SU-DHL-6 (cell line): Measurements from ENCODE around the gene PCSK1.

Experiments
- EZH2phosphoT487 ChIP-seq: fragments of 200-600 bp; sonication (generic), shearing (Covaris generic); conservative IDR thresholded peaks from 2 replicates; pipeline ENCODE4 v1.6.1; 2018; ENCODE audit warnings: mild to moderate bottlenecking, antibody characterized with exemption, low read length, moderate library complexity, mixed read lengths
- TF ChIP-seq, protein P1 (sequence below): fragments of 200-600 bp; sonication (generic); IDR thresholded peaks from one replicate; pipeline ENCODE4 v1.5.1; 2017; ENCODE audit warnings: antibody characterized with exemption, mild to moderate bottlenecking, low read length, moderate library complexity; ENCODE audit not compliant: insufficient read depth, poor library complexity, severe bottlenecking

DNA sequence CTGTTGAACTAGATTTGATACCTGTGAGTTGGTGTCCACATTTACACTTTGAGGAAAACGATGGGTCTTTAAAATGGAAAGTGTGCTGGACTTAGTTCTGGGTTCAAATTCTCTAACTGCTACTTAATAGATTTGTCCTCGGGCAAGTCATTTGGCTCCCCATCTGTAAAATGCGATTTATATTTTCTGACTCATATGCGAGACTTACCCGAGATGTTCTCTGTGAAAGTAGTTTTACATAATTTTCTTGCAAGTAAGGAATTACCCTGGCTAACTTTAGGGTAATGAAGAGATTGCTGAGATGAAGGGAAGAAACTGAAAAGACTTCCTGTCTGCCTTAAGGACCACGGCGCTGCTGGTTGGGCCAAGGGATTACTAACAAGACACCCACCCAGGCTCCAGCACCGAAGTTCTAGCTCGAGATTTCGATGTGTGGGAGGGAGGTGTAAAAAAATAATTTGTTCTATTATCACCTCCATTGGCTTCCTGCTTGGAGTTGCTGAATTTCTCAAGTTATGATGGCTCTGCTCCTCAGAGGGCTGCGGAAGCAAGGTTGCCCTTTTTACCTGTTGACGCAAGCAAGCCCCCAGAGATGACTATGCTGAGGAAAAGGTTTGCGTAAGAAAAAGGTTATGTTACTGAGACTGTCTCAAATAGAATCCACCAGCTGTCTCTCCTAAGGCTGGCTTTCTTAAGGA lies 24.1 kb downstream of the PCSK1 start:
- TF ChIP-seq, protein P1, sequence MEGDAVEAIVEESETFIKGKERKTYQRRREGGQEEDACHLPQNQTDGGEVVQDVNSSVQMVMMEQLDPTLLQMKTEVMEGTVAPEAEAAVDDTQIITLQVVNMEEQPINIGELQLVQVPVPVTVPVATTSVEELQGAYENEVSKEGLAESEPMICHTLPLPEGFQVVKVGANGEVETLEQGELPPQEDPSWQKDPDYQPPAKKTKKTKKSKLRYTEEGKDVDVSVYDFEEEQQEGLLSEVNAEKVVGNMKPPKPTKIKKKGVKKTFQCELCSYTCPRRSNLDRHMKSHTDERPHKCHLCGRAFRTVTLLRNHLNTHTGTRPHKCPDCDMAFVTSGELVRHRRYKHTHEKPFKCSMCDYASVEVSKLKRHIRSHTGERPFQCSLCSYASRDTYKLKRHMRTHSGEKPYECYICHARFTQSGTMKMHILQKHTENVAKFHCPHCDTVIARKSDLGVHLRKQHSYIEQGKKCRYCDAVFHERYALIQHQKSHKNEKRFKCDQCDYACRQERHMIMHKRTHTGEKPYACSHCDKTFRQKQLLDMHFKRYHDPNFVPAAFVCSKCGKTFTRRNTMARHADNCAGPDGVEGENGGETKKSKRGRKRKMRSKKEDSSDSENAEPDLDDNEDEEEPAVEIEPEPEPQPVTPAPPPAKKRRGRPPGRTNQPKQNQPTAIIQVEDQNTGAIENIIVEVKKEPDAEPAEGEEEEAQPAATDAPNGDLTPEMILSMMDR: no peak
- no peak for TF ChIP-seq EZH2phosphoT487
